Cardiac fibroblast (primary cell): ENCODE results near the gene SLC15A3.

Experiments used
- DNase-seq, 2 donors: peaks; one replicate each; pipeline versions ENCODE4 v3.0.0 to v3.0.0-alpha.2; 2010; ENCODE audit warnings: low read depth in 2 of 2
- H3K4me3 ChIP-seq, 2 donors: replicated peaks in 1 of 2; 1 replicate in 1 of 2; 2 replicates in 1 of 2; pipeline ENCODE4 v1.5.1; 2011; ENCODE audit warnings: low read depth in 2 of 2, low read length in 2 of 2, mild to moderate bottlenecking in 2 of 2, moderate library complexity in 1 of 2
- TF ChIP-seq, protein P1 (sequence below): IDR thresholded peaks from one replicate; pipeline ENCODE4 v1.5.1; 2011; ENCODE audit warnings: low read depth, mild to moderate bottlenecking, low read length, inconsistent platforms

Gene SLC15A3

GRCh38 chr11:60937811-60938210, 14.2 kb downstream of the SLC15A3 start:
- no peak overlapping the region for H3K4me3 ChIP-seq
- TF ChIP-seq, protein P1, sequence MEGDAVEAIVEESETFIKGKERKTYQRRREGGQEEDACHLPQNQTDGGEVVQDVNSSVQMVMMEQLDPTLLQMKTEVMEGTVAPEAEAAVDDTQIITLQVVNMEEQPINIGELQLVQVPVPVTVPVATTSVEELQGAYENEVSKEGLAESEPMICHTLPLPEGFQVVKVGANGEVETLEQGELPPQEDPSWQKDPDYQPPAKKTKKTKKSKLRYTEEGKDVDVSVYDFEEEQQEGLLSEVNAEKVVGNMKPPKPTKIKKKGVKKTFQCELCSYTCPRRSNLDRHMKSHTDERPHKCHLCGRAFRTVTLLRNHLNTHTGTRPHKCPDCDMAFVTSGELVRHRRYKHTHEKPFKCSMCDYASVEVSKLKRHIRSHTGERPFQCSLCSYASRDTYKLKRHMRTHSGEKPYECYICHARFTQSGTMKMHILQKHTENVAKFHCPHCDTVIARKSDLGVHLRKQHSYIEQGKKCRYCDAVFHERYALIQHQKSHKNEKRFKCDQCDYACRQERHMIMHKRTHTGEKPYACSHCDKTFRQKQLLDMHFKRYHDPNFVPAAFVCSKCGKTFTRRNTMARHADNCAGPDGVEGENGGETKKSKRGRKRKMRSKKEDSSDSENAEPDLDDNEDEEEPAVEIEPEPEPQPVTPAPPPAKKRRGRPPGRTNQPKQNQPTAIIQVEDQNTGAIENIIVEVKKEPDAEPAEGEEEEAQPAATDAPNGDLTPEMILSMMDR, result no peak
- DNase-seq, result no peak

- no peak overlapping the region for H3K4me3 ChIP-seq
- DNase-seq, result peak in 1 of 2 donors; percentile 52
- TF ChIP-seq, protein P1, result no peak
Observed at GRCh38 chr11:60937144-60937527, 14.8 kb downstream of the SLC15A3 start.

DNA sequence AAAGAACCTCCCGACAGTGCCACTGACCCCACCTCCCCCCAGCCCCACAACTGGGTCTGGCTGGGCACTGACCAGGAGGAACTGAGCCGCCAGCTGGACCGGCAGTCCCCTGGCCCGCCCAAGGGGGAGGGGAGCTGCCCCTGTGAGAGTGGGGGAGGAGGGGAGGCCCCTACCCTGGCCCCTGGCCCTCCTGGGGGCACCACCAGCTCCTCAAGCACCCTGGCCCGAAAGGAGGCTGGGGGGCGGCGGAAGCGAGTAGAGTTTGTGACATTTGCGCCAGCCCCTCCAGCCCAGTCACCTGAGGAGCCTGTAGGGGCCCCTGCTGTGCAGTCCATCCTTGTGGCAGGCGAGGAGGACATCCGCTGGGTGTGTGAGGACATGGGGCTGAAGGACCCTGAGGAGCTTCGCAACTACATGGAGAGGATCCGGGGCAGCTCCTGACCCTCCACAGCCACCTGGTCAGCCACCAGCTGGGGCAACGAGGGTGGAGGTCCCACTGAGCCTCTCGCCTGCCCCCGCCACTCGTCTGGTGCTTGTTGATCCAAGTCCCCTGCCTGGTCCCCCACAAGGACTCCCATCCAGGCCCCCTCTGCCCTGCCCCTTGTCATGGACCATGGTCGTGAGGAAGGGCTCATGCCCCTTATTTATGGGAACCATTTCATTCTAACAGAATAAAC, 15.4 kb downstream of the SLC15A3 start:
- no peak overlapping the region for H3K4me3 ChIP-seq
- TF ChIP-seq, protein P1, result no peak
- DNase-seq, result no peak

DNA sequence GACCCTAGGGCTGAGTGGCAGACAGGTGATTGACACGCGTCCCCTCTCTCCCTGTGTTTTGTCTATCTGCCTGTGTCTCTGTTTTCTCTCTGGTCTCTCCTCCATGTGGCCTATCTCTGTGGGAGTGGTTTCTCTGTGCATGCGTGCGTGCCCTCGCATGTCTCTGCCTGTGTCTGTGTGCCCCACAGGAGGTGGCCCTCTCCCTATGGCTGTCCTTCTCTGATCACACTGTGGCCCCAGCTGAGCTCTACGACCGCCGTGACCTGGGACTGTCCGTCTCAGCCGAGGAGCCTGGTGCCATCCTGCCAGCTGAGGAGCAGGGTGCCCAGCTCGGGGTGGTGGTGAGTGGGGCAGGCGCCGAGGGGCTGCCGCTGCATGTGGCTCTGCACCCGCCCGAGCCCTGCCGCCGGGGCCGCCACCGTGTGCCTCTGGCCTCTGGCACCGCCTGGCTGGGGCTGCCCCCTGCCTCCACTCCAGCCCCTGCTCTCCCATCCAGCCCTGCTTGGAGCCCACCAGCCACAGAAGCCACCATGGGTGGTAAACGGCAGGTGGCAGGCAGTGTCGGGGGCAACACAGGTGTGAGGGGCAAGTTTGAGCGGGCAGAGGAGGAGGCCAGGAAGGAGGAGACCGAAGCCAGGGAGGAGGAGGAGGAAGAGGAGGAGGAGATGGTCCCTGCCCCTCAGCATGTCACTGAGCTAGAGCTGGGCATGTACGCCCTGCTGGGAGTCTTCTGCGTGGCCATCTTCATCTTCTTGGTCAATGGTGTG, 16.1 kb downstream of the SLC15A3 start:
- TF ChIP-seq, protein P1, result no peak
- no peak overlapping the region for H3K4me3 ChIP-seq
- no peak for DNase-seq

GRCh38 chr11:60934790-60935605, 17.0 kb downstream of the SLC15A3 start:
- TF ChIP-seq, protein P1, result no peak
- DNase-seq, result no peak
- H3K4me3 ChIP-seq, result no peak overlapping the region

DNA sequence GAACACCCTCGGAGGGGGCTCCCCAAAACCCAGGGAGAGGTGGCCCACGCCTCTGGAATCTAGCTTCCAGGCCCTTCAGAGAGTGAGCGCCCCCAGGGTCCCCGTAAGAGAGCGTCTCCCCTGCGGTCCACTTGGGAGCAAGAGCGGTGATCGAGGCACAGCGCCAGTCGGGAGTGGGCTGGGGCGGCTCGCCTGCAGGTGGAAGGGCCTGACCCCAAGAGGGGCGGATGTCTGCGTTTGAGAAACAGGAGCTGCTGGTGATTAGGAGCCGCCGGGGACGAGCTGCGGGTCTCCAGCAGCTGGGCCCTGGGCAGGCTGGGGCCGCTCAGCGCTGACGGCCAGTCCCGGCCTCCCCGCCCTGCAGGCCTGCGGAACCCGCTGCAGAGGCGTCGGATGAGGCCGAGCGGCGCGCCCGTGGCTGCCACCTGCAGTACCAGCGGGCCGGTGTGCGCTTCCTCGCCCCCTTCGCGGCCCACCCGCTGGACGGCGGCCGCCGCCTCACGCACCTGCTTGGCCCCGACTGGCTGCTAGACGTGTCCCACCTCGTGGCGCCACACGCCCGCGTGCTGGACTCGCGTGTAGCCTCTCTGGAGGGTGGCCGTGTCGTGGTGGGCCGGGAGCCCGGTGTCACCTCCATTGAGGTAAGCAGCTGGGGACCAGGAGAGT, 17.7 kb downstream of the SLC15A3 start:
- TF ChIP-seq, protein P1, result no peak
- H3K4me3 ChIP-seq, result no peak overlapping the region
- no peak for DNase-seq
